Fibroblast of lung (primary cell): Measurements from ENCODE around the gene NLGN1. TPM values are rescaled to one million over a fixed set of nuclear protein-coding genes. Genes with fewer than 3 reads are reported as not detected.

Experiments used
- DNase-seq, 2 donors: peaks; one replicate each; pipeline versions ENCODE4 v3.0.0 to v3.0.0-alpha.2; 2010; ENCODE audit warnings: low read depth in 2 of 2
- H2AFZ ChIP-seq: 2 replicates; pipeline ENCODE4 v1.5.1; 2012; ENCODE audit warnings: low read length, control low read depth, inconsistent platforms
- H3K27ac ChIP-seq: 2 replicates; pipeline ENCODE4 v1.5.1; 2011; ENCODE audit warnings: low read length, control low read depth; ENCODE audit not compliant: insufficient read depth
- H3K27me3 ChIP-seq: 2 replicates; pipeline ENCODE4 v1.5.1; 2011; ENCODE audit warnings: mild to moderate bottlenecking, low read length; ENCODE audit not compliant: control insufficient read depth, insufficient read depth
- H3K36me3 ChIP-seq: 2 replicates; pipeline ENCODE4 v1.5.1; 2011; ENCODE audit warnings: low read length; ENCODE audit not compliant: control insufficient read depth, insufficient read depth
- H3K4me1 ChIP-seq: 2 replicates; pipeline ENCODE4 v1.5.1; 2011; ENCODE audit warnings: low read length; ENCODE audit not compliant: control insufficient read depth, insufficient read depth; ENCODE audit errors: extremely low read depth
- H3K4me2 ChIP-seq: 2 replicates; pipeline ENCODE4 v1.5.1; 2011; ENCODE audit warnings: low read length, control low read depth; ENCODE audit not compliant: insufficient read depth; ENCODE audit errors: extremely low read depth
- H3K4me3 ChIP-seq, 4 experiments: fragments of 200-600 bp in 1 of 4; sonication (generic) in 1 of 4; replicated peaks in 1 of 4; 2 replicates each; pipeline ENCODE4 v1.5.1; 2011 to 2016; ENCODE audit warnings: low read length in 4 of 4, low read depth in 3 of 4, mild to moderate bottlenecking in 3 of 4, control low read depth in 2 of 4, inconsistent platforms in 1 of 4, mixed read lengths in 1 of 4; ENCODE audit not compliant: insufficient read depth in 1 of 4; ENCODE audit errors: control extremely low read depth in 1 of 4
- H3K79me2 ChIP-seq: 2 replicates; pipeline ENCODE4 v1.5.1; 2012; ENCODE audit warnings: mild to moderate bottlenecking, low read length, inconsistent platforms; ENCODE audit not compliant: control insufficient read depth, insufficient read depth
- H3K9ac ChIP-seq: 2 replicates; pipeline ENCODE4 v1.5.1; 2011; ENCODE audit warnings: mild to moderate bottlenecking, low read length, control low read depth; ENCODE audit not compliant: insufficient read depth
- H3K9me3 ChIP-seq: 2 replicates; pipeline ENCODE4 v1.5.1; 2012; ENCODE audit warnings: low read depth, low read length; ENCODE audit not compliant: control insufficient read depth, insufficient read depth
- H4K20me1 ChIP-seq: 2 replicates; pipeline ENCODE4 v1.5.1; 2011; ENCODE audit warnings: low read length; ENCODE audit not compliant: control insufficient read depth, insufficient read depth; ENCODE audit errors: extremely low read depth
- EZH2 ChIP-seq: IDR thresholded peaks from 2 replicates; pipeline ENCODE4 v1.5.1; 2012; ENCODE audit warnings: low read length, control low read depth, mild to moderate bottlenecking; ENCODE audit errors: missing control alignments
- polyA plus RNA-seq, 2 donors: library from polyadenylated mRNA; depleted of rRNA in 1 of 2; stranded (reverse) in 1 of 2; unstranded in 1 of 2; fragments of >200 nt; gene quantifications; 2 replicates each; pipeline ENCODE4 v1.2.1, GENCODE V29; 2011 to 2012; ENCODE audit warnings: missing spikeins in 1 of 2
- total RNA-seq: library from RNA; depleted of rRNA; stranded (reverse); fragments of >200 nt; gene quantifications from 2 replicates; pipeline ENCODE4 v1.2.1, GENCODE V29; 2014
- TF ChIP-seq, protein P1 (sequence below), 2 donors: IDR thresholded peaks in 1 of 2; conservative IDR thresholded peaks in 1 of 2; 1 replicate in 1 of 2; 2 replicates in 1 of 2; pipeline ENCODE4 v1.5.1; 2011 to 2012; ENCODE audit warnings: low read length in 2 of 2, control low read depth in 1 of 2, inconsistent platforms in 1 of 2, low read depth in 1 of 2, mild to moderate bottlenecking in 1 of 2

NLGN1 gene
- total and polyA plus RNA-seq, 2 donors (not counting 1 experiment from before 2014, with no cell fraction given), result 0.61 to 2.1 TPM

DNA sequence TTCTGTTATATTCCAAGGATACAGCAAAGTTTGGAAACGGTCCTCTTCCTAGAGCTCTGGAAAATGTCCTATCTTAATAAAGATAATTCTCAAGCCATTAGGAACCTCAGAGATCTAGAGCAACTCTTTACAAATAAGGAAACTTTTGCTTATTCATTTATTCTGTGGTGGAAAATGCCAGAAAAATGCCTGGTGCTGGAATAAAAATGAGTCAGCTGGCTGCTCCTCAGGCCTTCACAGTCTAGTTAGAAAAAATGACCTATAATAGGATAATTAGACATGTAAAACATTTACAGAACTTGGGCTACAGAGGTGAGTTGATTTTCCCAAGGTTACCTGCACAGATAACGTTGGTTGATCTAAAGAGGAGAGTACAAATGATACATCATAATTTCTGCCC, 372.5 kb downstream of the NLGN1 start:
- no peak for TF ChIP-seq EZH2
- TF ChIP-seq, protein P1, sequence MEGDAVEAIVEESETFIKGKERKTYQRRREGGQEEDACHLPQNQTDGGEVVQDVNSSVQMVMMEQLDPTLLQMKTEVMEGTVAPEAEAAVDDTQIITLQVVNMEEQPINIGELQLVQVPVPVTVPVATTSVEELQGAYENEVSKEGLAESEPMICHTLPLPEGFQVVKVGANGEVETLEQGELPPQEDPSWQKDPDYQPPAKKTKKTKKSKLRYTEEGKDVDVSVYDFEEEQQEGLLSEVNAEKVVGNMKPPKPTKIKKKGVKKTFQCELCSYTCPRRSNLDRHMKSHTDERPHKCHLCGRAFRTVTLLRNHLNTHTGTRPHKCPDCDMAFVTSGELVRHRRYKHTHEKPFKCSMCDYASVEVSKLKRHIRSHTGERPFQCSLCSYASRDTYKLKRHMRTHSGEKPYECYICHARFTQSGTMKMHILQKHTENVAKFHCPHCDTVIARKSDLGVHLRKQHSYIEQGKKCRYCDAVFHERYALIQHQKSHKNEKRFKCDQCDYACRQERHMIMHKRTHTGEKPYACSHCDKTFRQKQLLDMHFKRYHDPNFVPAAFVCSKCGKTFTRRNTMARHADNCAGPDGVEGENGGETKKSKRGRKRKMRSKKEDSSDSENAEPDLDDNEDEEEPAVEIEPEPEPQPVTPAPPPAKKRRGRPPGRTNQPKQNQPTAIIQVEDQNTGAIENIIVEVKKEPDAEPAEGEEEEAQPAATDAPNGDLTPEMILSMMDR (conservative IDR thresholded peaks at IDR 0.05 in 1 of 2, IDR thresholded peaks at IDR 0.05 in 1 of 2; ENCODE audit: low read depth in 1 of 2, low read length in 2 of 2), result no peak
- Histone ChIP-seq H3K9ac (no peak overlapping the region), H3K4me1 (no peaks in the 10 kb centered on the region), H3K4me3 (no peak overlapping the region), H3K27ac (no peak overlapping the region), H3K27me3 (no peaks in the 10 kb centered on the region), H3K36me3 (no peaks in the 10 kb centered on the region), H3K79me2 (no peaks in the 10 kb centered on the region), H3K9me3 (no peaks in the 10 kb centered on the region), H3K4me2 (no peak overlapping the region), H4K20me1 (no peaks in the 10 kb centered on the region), H2AFZ (no peak overlapping the region)
- DNase-seq, result peak; percentile 33 to 67

DNA sequence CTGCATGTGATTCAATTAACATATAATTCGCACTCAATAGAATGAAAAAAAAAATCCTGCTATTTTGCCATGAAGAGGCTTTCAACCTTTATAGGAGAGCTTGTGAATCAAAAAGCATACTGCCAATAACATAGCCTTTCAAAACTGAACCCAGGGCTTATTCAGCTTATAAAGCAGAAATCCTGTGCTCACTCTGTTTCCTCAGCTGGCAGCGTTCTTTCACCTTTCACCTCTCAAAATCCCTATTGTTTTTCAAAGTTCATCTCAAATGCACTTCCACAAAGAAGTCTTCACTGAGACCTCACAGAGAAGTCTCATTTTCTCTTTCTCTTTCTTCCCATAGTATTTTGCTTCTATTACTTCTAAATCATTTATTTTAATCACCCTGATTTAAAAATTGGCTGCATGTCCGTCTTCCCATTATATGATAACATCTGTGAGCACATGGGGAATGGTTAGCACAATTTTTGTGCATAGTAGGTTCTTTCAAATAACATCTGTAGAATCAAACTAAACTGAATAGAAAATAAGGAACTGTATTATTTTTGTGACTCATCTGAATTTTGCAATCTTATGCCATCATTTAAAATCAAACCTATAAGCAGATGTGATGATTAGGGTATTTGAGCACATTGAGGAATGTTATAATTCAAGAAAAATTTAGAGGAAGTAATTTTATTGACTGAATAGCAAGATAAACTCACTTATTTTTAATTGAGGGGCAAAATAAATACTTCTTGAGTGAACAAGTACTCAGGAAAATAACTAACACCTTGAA, 373.4 kb downstream of the NLGN1 start:
- no peaks in the 10 kb centered on the region for H3K9me3 ChIP-seq
- no peaks in the 10 kb centered on the region for H3K27me3 ChIP-seq
- H3K4me3 ChIP-seq, result no peak overlapping the region
- H3K36me3 ChIP-seq, result no peaks in the 10 kb centered on the region
- H4K20me1 ChIP-seq, result no peaks in the 10 kb centered on the region
- no peaks in the 10 kb centered on the region for H3K79me2 ChIP-seq
- no peak overlapping the region for H2AFZ ChIP-seq
- H3K27ac ChIP-seq, result no peak overlapping the region
- no peak overlapping the region for H3K4me2 ChIP-seq
- no peak for TF ChIP-seq EZH2
- TF ChIP-seq, protein P1 (conservative IDR thresholded peaks at IDR 0.05 in 1 of 2, IDR thresholded peaks at IDR 0.05 in 1 of 2; ENCODE audit: low read depth in 1 of 2, low read length in 2 of 2), result no peak
- no peak overlapping the region for H3K9ac ChIP-seq
- H3K4me1 ChIP-seq, result no peaks in the 10 kb centered on the region
- peak; percentile 10 to 39 for DNase-seq

DNA sequence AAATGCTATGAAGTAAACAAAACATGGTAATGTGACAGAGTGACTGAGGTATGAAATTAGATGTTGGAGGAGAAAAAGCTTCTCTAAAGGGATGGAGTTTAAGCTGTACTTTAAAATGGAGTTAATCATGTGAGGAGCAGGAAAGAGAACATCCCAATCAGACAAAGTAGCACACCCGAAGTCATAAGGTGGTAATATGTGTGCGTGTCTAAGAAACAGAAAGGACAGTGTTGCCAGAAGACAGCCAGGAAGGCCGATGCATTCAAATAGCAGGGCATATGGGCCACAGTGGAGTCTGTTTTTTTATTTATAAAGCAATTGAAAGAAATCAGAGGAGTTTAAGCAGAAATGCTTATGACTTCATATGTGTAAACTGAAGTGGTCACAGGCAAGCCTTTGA, 376.3 kb downstream of the NLGN1 start:
- no peak overlapping the region for H3K27ac ChIP-seq
- no peak for DNase-seq
- H3K27me3 ChIP-seq, result no peaks in the 10 kb centered on the region
- no peaks in the 10 kb centered on the region for H3K4me1 ChIP-seq
- H3K9ac ChIP-seq, result no peak overlapping the region
- TF ChIP-seq, protein P1 (conservative IDR thresholded peaks at IDR 0.05 in 1 of 2, IDR thresholded peaks at IDR 0.05 in 1 of 2; ENCODE audit: low read depth in 1 of 2, low read length in 2 of 2), result no peak
- TF ChIP-seq EZH2, result no peak
- no peaks in the 10 kb centered on the region for H3K36me3 ChIP-seq
- no peaks in the 10 kb centered on the region for H3K79me2 ChIP-seq
- H3K4me2 ChIP-seq, result no peak overlapping the region
- no peak overlapping the region for H2AFZ ChIP-seq
- H3K9me3 ChIP-seq, result no peaks in the 10 kb centered on the region
- H4K20me1 ChIP-seq, result no peaks in the 10 kb centered on the region
- no peak overlapping the region for H3K4me3 ChIP-seq
